ENCODE data around the gene SLC9A9. TPM values are rescaled to one million over a fixed set of nuclear protein-coding genes. Genes with fewer than 3 reads are reported as not detected.

The SLC9A9 gene
- total and polyA plus RNA-seq, 8 donors = 0.28 to 5.9 (median 0.75) TPM

- H3K4me3 ChIP-seq = no peak overlapping the region
- no peak for FAIRE-seq
- ATAC-seq = no peak
- H3K27ac ChIP-seq = no peak overlapping the region
- intact Hi-C loops (cut with DNase I) = no loop called here
- no peak for TF ChIP-seq CTCF (IDR thresholded peaks at IDR 0.05)
- H3K27me3 ChIP-seq = no peaks in the 10 kb centered on the region
- no peaks in the 10 kb centered on the region for H3K4me1 ChIP-seq
- H3K36me3 ChIP-seq = no peaks in the 10 kb centered on the region
- no peak for DNase-seq
- H3K9me3 ChIP-seq = no peaks in the 10 kb centered on the region
Measured at GRCh38 chr3:143380449-143380848, 467.8 kb downstream of the SLC9A9 start.

GRCh38 chr3:143375698-143376097 lies 472.6 kb downstream of the SLC9A9 start:
- 81 to 89% methylated on average over 1 of the region's 1 CpG for WGBS, 2 donors
- no peak for FAIRE-seq
- no peaks in the 10 kb centered on the region for H3K36me3 ChIP-seq
- no peaks in the 10 kb centered on the region for H3K9me3 ChIP-seq
- no peak overlapping the region for H3K27ac ChIP-seq
- H3K27me3 ChIP-seq = no peaks in the 10 kb centered on the region
- H3K4me3 ChIP-seq = no peak overlapping the region
- no peak for DNase-seq
- no peak for TF ChIP-seq CTCF (IDR thresholded peaks at IDR 0.05)
- no peaks in the 10 kb centered on the region for H3K4me1 ChIP-seq
- intact Hi-C loops (cut with DNase I) = no loop called here
- no peak for ATAC-seq

- no peak for ATAC-seq
- intact Hi-C loops (cut with DNase I) = no loop called here
- Histone ChIP-seq H3K36me3 (no peaks in the 10 kb centered on the region), H3K4me3 (no peak overlapping the region), H3K9me3 (no peaks in the 10 kb centered on the region), H3K27me3 (no peaks in the 10 kb centered on the region), H3K27ac (no peak overlapping the region), H3K4me1 (no peaks in the 10 kb centered on the region)
- no peak for TF ChIP-seq CTCF (IDR thresholded peaks at IDR 0.05)
- DNase-seq = no peak
- FAIRE-seq = no peak
- 3 to 7% methylated on average over 1 of the region's 1 CpG for WGBS, 2 donors
Measured at GRCh38 chr3:143367171-143367570, 481.1 kb downstream of the SLC9A9 start.

- Histone ChIP-seq H3K36me3 (no peaks in the 10 kb centered on the region), H3K4me3 (no peak overlapping the region), H3K27ac (no peak overlapping the region), H3K9me3 (no peaks in the 10 kb centered on the region), H3K4me1 (no peaks in the 10 kb centered on the region), H3K27me3 (no peaks in the 10 kb centered on the region)
- ATAC-seq = no peak
- TF ChIP-seq CTCF (IDR thresholded peaks at IDR 0.05) = no peak
- intact Hi-C loops (cut with DNase I) = no loop called here
- 58 to 66% methylated on average over 1 of the region's 1 CpG for WGBS, 2 donors
- DNase-seq = no peak
- FAIRE-seq = no peak
Measured at GRCh38 chr3:143366672-143367071, 481.6 kb downstream of the SLC9A9 start.

GRCh38 chr3:143363949-143364348 lies 484.3 kb downstream of the SLC9A9 start:
- Histone ChIP-seq H3K36me3 (no peaks in the 10 kb centered on the region), H3K27me3 (no peaks in the 10 kb centered on the region), H3K4me1 (no peaks in the 10 kb centered on the region), H3K27ac (no peak overlapping the region), H3K9me3 (no peaks in the 10 kb centered on the region), H3K4me3 (no peak overlapping the region)
- ATAC-seq (no peak), DNase-seq (no peak), FAIRE-seq (no peak)
- WGBS, 2 donors = 67 to 88% methylated on average over 1 of the region's 1 CpG
- intact Hi-C loops (cut with DNase I) = no loop called here
- no peak for TF ChIP-seq CTCF (IDR thresholded peaks at IDR 0.05)
